Heart right ventricle (tissue), 16 donors: ENCODE data around the gene C17orf78. TPM values are rescaled to one million over a fixed set of nuclear protein-coding genes. Genes with fewer than 3 reads are reported as not detected.
A peak's percentile ranks its signal among the peaks of the same experiment; 100 is the strongest.

Experiments
- ATAC-seq, 8 donors: fragments of 200-7000 bp; cut with Tn5 transposase; one replicate each; pipeline ENCODE4 v1.9.1; 2020; ENCODE audit warnings: mild to moderate bottlenecking in 8 of 8, moderate library complexity in 8 of 8, moderate number of reproducible peaks in 1 of 8
- DNase-seq, 2 donors: peaks; one replicate each; pipeline ENCODE4 v3.0.0-alpha.2; 2020
- H3K27ac ChIP-seq, 10 donors: fragments of 200-600 bp; sonication (generic) in 2 of 10; one replicate each; pipeline versions ENCODE4 v1.5.0 to v1.8.0; 2020 to 2022; ENCODE audit warnings: mild to moderate bottlenecking in 3 of 10
- H3K27me3 ChIP-seq, 7 donors: fragments of 200-600 bp; one replicate each; pipeline ENCODE4 v1.8.0; 2021 to 2022; ENCODE audit warnings: mild to moderate bottlenecking in 2 of 7
- H3K36me3 ChIP-seq, 9 donors: fragments of 200-600 bp; sonication (generic) in 1 of 9; one replicate each; pipeline versions ENCODE4 v1.5.0 to v1.8.0; 2020 to 2022; ENCODE audit warnings: mild to moderate bottlenecking in 2 of 9
- H3K4me1 ChIP-seq, 9 donors: fragments of 200-600 bp; sonication (generic) in 1 of 9; one replicate each; pipeline versions ENCODE4 v1.5.0 to v1.8.0; 2020 to 2022; ENCODE audit warnings: mild to moderate bottlenecking in 4 of 9
- H3K4me3 ChIP-seq, 10 donors: fragments of 200-600 bp; sonication (generic) in 2 of 10; one replicate each; pipeline versions ENCODE4 v1.5.0 to v1.8.0; 2020 to 2022; ENCODE audit warnings: mild to moderate bottlenecking in 7 of 10, moderate library complexity in 2 of 10
- H3K9me3 ChIP-seq, 11 donors: fragments of 200-600 bp in 10 of 11; sonication (generic) in 2 of 11; one replicate each; pipeline versions ENCODE4 v1.5.0 to v1.8.0; 2013 to 2022; ENCODE audit warnings: mild to moderate bottlenecking in 2 of 11, control low read depth in 1 of 11, moderate library complexity in 1 of 11
- WGBS, 2 donors: extraction: QIAGEN DNeasy Blood & Tissue Kit; methylation state at CpG; one replicate each; pipeline ENCODE4 v1.1.7; 2013; ENCODE audit warnings: inconsistent platforms in 1 of 2; 5-methylcytosine and 5-hydroxymethylcytosine counted together
- intact Hi-C, 10 donors: fragments of 100-400 bp; cut with DNase I; formaldehyde crosslinking; loops; one replicate each; pipeline versions ENCODE4 v1.11.1 to v1.14.2; 2022
- polyA plus RNA-seq, 2 donors: library from polyadenylated mRNA; stranded (reverse); fragments of 200-250 nt; gene quantifications; one replicate each; pipeline ENCODE4 v1.2.3, GENCODE V29; 2013
- total RNA-seq, 10 donors: library from RNA; stranded (reverse); fragmentation: NEBNext Ultra II Directional in 3 of 10; extraction: Animal tissue kit (Norgen Biotek cat#: 25700) in 3 of 10; gene quantifications; one replicate each; pipeline versions ENCODE4 v1.2.1 to v1.2.4, GENCODE V29; 2021 to 2023
- TF ChIP-seq, protein P1 (sequence below), 9 donors: fragments of 200-600 bp; sonication (generic) in 2 of 9; IDR thresholded peaks; one replicate each; pipeline versions ENCODE4 v1.5.0 to v1.8.0; 2021 to 2022; ENCODE audit warnings: antibody characterized with exemption in 9 of 9, mild to moderate bottlenecking in 5 of 9, moderate library complexity in 1 of 9
- donor health status: Arrhythmogenic right ventricular cardiomyopathy.
- donor health status: ischemic (EF 13 %, LVEDD 7.1; RV severe dilation, severe dysfunction).
- donor health status: healthy with polysubstance abuse.
- donor health status: DM: no; HTN: yes; CAD: no.
- donor health status: DM: no; HTN: no; CAD: no.
- donor health status: ischemic (EF 25% LVEDD 6.9; RV normal size, moderate dysfunction).
- donor health status: ischemic (EF 25% LVEDD 5.7; RV mildly dilated, moderate dysfunction).
- donor health status: healthy.
- donor health status: DM: yes; HTN: yes; CAD: no.
- donor health status: Ischemic cardiomyopathy.
- donor health status: ischemic (EF 35%, LVEDD 5.7; RV mildly dilated, moderate dysfunction).
- donor health status: nonischemic (EF 11% LVEDD 7.7; RV severe dilation, severe dysfunction).
- donor health status: DM: yes; HTN: yes; CAD: no.
- donor health status: PGD.
- donor health status: ischemic (EF 29% LVEDD 5.4; RV normal size, mild dysfunction).
- donor health status: nonischemic (EF 23%, LVEDD 6.1; RV moderate dilation, normal function).

C17orf78 gene
- total and polyA plus RNA-seq, 12 donors, result not detected

DNA sequence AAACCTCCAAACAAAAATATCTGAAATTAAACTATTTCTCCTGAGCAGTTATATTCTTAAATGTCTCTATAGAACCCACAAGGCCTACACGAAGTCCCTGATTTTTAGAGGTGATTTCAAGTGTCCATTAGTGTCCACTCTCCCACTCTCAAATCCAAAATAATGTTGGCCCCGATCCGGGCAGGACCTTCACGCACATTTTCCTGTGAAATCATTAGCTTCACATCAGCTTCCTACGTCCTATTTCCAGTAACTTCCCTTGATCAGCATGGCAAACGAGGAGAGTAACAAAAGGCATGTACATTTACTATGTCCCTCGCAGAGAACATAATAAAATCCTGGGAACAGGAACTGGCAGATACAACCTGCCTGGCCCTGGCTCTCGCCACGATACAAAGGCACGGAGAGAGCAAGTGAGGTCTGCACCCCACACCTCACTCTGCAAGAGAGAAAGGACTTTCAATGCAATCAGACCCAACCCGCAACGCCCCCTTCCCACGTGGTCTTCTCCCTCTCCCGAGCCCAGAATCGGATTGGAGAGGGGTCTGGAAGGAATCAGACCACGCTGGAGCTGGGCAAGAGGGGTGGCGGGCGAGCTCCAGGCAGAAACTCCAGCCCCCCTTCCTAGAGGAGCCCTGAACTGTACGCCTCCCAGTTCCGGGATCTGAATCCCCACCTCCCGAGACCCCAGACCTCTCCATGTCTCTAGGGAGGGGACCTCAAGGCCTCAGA is 17.5 kb upstream of the C17orf78 start:
- H3K4me1 ChIP-seq, result peaks cover 0 to 28% (median 22%) of the 10 kb centered on the region in 9 donors
- peak overlapping the region; percentile 1 to 95 (median 88) for H3K27ac ChIP-seq
- TF ChIP-seq, protein P1, sequence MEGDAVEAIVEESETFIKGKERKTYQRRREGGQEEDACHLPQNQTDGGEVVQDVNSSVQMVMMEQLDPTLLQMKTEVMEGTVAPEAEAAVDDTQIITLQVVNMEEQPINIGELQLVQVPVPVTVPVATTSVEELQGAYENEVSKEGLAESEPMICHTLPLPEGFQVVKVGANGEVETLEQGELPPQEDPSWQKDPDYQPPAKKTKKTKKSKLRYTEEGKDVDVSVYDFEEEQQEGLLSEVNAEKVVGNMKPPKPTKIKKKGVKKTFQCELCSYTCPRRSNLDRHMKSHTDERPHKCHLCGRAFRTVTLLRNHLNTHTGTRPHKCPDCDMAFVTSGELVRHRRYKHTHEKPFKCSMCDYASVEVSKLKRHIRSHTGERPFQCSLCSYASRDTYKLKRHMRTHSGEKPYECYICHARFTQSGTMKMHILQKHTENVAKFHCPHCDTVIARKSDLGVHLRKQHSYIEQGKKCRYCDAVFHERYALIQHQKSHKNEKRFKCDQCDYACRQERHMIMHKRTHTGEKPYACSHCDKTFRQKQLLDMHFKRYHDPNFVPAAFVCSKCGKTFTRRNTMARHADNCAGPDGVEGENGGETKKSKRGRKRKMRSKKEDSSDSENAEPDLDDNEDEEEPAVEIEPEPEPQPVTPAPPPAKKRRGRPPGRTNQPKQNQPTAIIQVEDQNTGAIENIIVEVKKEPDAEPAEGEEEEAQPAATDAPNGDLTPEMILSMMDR (IDR thresholded peaks at IDR 0.05), result no peak
- H3K4me3 ChIP-seq, result peak overlapping the region; percentile 45 to 94 (median 86)
- ATAC-seq (peak in 7 of 8 donors; percentile 4 to 31 (median 24)), DNase-seq (peak; percentile 23 to 44)
- H3K27me3 ChIP-seq, result no peaks in the 10 kb centered on the region
- 3 to 4% methylated on average over 21 of the region's 21 CpGs for WGBS, 2 donors
- H3K9me3 ChIP-seq, result no peaks in the 10 kb centered on the region
- intact Hi-C loops, result loop anchor here in 1 of 10 donors (5.0 kb wide), 1 partner anchor 49 kb away; the partner anchor contains the start of genes ACACA and TADA2A
- H3K36me3 ChIP-seq, result peaks cover 0 to 8% (median 0%) of the 10 kb centered on the region in 9 donors

DNA sequence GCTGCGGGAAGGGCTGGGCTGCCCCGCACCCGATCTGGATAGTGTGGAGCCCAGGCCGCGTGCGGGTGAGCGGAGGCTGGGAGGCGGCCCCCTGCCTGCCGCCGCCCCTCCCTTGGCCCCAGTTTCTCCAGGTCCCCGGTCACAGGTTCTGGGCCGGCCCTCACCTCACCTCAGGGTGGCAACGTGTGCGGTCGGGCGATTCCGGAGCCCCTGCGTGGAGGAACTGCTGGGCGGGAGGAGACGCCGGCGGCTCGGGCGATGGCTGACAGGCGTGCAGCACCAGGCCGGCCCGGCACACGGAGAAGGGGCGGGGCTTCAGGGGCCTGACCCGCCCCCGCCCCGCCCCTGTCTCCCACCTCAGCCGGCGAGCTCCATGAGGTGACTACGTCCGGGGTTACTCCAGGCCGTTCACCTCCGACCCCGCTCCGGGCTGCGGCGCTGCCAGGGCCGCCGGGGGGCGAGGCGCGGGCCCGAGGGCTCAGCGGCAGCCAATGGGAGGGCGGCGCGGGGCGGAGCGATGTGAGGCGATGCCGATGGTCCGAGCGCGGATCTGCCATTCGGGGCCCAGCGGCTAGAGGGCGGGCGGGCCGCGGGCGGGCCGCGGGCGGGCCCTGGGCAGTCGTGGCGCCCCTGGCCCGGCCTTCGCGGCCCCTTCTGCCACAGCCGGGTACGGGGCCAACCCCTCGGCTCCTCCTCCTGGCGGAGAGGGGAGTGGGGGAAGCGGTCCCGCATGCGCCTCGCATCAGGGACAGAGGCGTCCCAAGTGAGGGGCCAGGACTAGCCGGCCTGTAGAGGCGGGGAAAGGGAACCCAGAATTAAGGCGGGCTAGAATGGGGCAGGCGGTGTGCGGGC is 16.7 kb upstream of the C17orf78 start:
- Histone ChIP-seq H3K4me3 (peak overlapping the region; percentile 45 to 94 (median 86)), H3K9me3 (no peaks in the 10 kb centered on the region), H3K27ac (peak overlapping the region; percentile 39 to 95 (median 88)), H3K36me3 (peaks cover 0 to 8% (median 0%) of the 10 kb centered on the region in 9 donors), H3K4me1 (peaks cover 0 to 28% (median 22%) of the 10 kb centered on the region in 9 donors), H3K27me3 (no peaks in the 10 kb centered on the region)
- TF ChIP-seq, protein P1 (IDR thresholded peaks at IDR 0.05), result peak in 8 of 9 donors; percentile 24 to 68 (median 37)
- ATAC-seq (peak; percentile 93 to 99 (median 96)), DNase-seq (peak; percentile 93 to 95)
- intact Hi-C loops, result loop anchor here in 1 of 10 donors (5.0 kb wide), 1 partner anchor 48 kb away; the partner anchor contains the start of genes ACACA and TADA2A
- WGBS, 2 donors, result 0 to 1% methylated on average over 78 to 88 of the region's 88 CpGs

DNA sequence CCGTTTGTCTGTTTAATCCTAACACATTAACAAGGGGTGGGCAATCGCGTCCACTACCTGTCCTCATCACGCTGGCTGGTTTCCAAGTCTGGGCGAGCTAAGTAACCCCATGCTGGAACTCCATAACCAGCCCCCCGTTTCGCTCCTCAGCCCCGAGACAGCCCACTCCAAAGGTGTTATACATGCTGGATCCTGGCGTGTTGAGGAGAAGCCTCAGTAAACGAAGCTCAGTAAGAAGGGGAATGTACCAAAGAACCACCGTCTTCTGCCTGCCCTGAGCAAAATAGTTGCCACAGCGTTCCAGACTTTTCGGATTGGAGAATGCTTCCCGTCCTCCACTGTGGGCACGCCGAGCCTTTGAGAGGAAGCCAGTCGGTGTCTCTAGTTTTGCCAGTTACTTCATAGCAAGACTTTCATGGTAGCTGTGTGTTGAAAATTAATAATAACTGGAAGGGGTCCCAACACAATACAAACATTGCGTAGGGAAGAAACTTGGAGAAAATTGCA is 16.1 kb upstream of the C17orf78 start:
- Histone ChIP-seq H3K27me3 (no peaks in the 10 kb centered on the region), H3K4me1 (peaks cover 0 to 28% (median 22%) of the 10 kb centered on the region in 9 donors), H3K9me3 (no peaks in the 10 kb centered on the region), H3K27ac (peak overlapping the region; percentile 39 to 95 (median 88)), H3K36me3 (peaks cover 0 to 1% (median 0%) of the 10 kb centered on the region in 9 donors), H3K4me3 (peak overlapping the region; percentile 33 to 94 (median 86))
- 5 to 8% methylated on average over 18 of the region's 18 CpGs for whole genome bisulfite sequencing, 2 donors
- no peak for DNase-seq
- intact Hi-C loops, result loop anchor here in 1 of 10 donors (5.0 kb wide), 1 partner anchor 48 kb away; the partner anchor contains the start of genes ACACA and TADA2A
- TF ChIP-seq, protein P1 (IDR thresholded peaks at IDR 0.05), result no peak
- ATAC-seq, result peak in 3 of 8 donors; percentile 1 to 12 (median 5)

DNA sequence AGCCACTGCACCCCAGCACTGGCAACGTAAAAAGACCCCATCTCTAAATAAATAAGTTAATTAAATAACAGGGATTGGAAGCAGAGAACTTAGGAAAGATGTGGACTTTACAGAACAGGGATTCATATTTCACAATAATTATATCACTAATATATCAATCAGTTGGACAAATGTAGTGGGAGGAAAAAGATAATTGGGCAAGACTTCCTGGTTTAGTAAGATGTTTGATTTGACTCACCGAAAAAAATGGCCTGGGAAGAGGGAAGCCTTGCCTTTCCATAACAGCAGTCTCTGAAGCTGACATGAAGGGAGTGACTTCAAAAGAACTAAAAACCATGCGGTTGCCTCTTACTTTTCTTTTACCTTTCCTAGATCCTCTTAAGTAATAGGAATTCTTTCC is 15.2 kb upstream of the C17orf78 start:
- no peak overlapping the region for H3K27ac ChIP-seq
- no peak for ATAC-seq
- TF ChIP-seq, protein P1 (IDR thresholded peaks at IDR 0.05), result no peak
- H3K27me3 ChIP-seq, result no peaks in the 10 kb centered on the region
- WGBS, 2 donors, result 90 to 95% methylated on average over 3 of the region's 3 CpGs
- no peaks in the 10 kb centered on the region for H3K36me3 ChIP-seq
- H3K9me3 ChIP-seq, result no peaks in the 10 kb centered on the region
- no peak overlapping the region for H3K4me3 ChIP-seq
- intact Hi-C loops, result no loop called here
- H3K4me1 ChIP-seq, result peaks cover 0 to 28% (median 22%) of the 10 kb centered on the region in 9 donors
- no peak for DNase-seq
